MM.1S (cell line): ENCODE data around the gene TGFBR3L.

ENCODE experiments used
- CTCF ChIP-seq: fragments of 300-600 bp; sonication (generic); IDR thresholded peaks from 2 replicates; pipeline ENCODE4 v1.5.1; 2016; ENCODE audit warnings: antibody characterized with exemption, low read length, mixed read lengths
- EZH2phosphoT487 ChIP-seq: fragments of 300-600 bp; sonication (generic); IDR thresholded peaks from 2 replicates; pipeline ENCODE4 v1.6.1; 2018; ENCODE audit warnings: antibody characterized with exemption, low read length

- TF ChIP-seq CTCF (no peak), EZH2phosphoT487 (no peak)
These were observed 6.4 kb upstream of the TGFBR3L start for GRCh38 chr19:7908078-7908699.
